ENCODE measurements around the gene MAML1. TPM values are rescaled to one million over a fixed set of nuclear protein-coding genes. Genes with fewer than 3 reads are reported as not detected.
"Not testable (repeated sequence)": the region's sequence is repeated elsewhere in the genome, so short reads cannot be mapped to it uniquely, and the experiment has no call there.

MAML1 gene
- total RNA-seq, 1 experiment from 2014 or later = 25.1 TPM

GRCh38 chr5:179789278-179789677 lies 56.7 kb downstream of the MAML1 start:
- not testable (repeated sequence) for H3K27ac ChIP-seq; DNase-seq; H3K4me1 ChIP-seq; H3K4me3 ChIP-seq; H3K27me3 ChIP-seq; H3K36me3 ChIP-seq; H3K9me3 ChIP-seq (replicated peaks)

DNA sequence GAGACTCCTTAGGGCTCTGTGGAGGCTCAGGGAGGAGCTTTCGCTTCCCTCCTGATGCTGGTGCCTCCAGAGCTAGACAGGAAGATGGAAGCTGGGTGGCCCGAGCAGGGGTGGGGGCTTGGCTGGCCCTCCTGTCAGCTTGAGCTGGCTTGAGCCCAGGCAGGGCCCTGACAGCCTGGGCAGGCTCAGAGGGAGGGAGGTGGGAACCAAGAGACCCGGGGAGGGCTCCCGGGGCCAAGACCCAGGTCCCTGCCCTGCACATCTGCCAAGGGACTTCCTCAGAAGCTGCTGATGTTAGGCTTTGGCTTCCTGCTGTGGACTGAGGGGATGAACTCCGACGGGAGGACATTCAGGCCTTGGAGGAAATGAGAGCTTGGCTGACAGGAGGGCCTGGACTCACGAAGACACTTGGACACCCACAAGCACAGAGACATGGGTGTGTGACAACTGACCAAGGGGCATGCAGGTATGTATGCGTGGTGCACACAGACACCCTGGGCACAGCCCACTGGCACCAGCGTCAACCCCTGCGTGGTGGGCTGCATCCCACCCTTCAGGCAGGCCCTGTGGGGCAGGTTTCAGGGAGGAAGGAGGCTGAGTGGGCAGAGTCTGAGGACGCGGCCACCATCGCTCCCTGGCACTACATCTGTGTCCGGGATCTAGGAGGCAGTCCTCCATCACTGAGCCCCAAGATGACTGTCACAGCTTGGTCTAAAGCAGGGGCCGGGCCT lies 59.4 kb downstream of the MAML1 start:
- Histone ChIP-seq H3K36me3 (peaks cover 5% of the 10 kb centered on the region; the same call in 1 of the 2 replicates), H3K27me3 (no peaks in the 10 kb centered on the region), H3K27ac (no peak overlapping the region), H3K4me1 (no peaks in the 10 kb centered on the region), H3K9me3 (replicated peaks) (no peaks in the 10 kb centered on the region), H3K4me3 (no peak overlapping the region)
- DNase-seq = no peak

DNA sequence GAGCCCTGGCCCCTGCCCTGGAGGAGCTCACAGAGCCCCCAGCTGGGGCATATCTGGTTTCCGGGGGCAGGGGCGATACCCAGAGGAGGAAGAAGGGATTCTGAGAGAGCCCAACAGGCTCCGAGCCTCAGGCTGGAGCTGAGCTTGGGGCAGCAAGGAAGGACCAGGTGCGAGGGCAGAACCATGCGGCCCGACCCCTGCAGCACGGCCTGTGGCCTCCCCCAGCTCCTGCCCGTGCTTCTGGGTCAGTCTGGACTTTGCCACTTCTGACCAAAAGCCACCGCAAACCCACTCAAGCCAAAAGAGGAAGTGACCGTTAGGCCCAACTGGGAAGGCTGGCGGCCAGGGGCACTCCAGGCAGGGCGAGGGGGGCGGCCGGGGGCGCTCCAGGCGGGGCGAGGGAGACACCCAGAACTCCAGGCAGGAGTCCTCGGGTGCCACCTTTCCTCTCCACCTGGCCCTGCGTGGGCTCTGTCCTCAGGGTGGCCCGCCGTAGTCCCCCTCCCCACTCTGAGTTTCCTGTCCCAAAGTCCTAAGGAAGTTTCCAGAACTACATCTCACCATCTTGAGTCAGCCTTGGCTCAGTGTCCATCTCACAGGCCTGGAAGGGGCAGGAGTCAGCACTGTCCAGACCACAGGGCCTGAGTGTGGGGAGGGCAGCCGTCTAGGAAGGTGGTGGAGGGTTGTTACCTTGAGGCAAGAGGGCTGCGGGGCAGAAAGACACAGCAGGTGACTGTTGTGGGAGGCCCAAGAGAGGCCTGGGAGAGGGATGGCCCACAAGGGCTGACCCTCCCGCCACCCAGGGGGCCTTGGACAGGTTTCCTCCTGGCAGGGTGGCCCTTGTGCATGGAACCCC lies 60.2 kb downstream of the MAML1 start:
- H3K4me1 ChIP-seq = no peaks in the 10 kb centered on the region
- H3K27ac ChIP-seq = no peak overlapping the region
- H3K4me3 ChIP-seq = no peak overlapping the region
- DNase-seq = no peak
- no peaks in the 10 kb centered on the region for H3K9me3 ChIP-seq (replicated peaks)
- H3K36me3 ChIP-seq = peaks cover 10% of the 10 kb centered on the region
- no peaks in the 10 kb centered on the region for H3K27me3 ChIP-seq

GRCh38 chr5:179793468-179794139 lies 61.0 kb downstream of the MAML1 start, which contains the start of gene LTC4S:
Gene LTC4S, plus strand, starts transcription at chr5:179793986. Its CDS starts 95 bp downstream, at chr5:179794081.
- Histone ChIP-seq H3K27me3 (no peaks in the 10 kb centered on the region), H3K36me3 (peaks cover 18% of the 10 kb centered on the region), H3K4me3 (no peak within 1 kb of the TSS), H3K9me3 (replicated peaks) (no peaks in the 10 kb centered on the region), H3K4me1 (no peaks in the 10 kb centered on the region), H3K27ac (no peak within 1 kb of the TSS)
- DNase-seq = no peak

DNA sequence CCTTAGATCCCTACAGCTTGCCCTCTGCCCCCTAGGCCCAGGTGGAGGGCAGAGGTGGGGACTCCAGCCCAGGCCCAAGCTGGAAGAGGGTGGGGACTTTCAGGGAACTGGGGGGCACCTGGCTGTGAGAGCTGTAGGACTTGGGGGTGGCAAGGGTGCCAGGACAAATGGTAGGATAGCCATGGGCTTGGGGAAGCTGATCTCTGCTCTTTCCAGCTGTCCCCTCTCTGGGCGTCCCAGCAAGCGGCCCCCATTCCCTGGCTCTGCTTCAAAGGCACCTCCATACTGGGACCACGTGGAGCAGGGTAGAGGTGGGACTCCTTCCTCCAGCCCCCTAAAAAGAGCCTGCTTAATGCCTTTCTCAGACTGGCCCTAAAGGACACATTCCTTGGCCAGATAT lies 61.5 kb downstream of the MAML1 start:
- H3K4me3 ChIP-seq = no peak overlapping the region
- no peaks in the 10 kb centered on the region for H3K27me3 ChIP-seq
- no peaks in the 10 kb centered on the region for H3K4me1 ChIP-seq
- no peak for DNase-seq
- H3K27ac ChIP-seq = no peak overlapping the region
- peaks cover 24% of the 10 kb centered on the region for H3K36me3 ChIP-seq
- H3K9me3 ChIP-seq (replicated peaks) = no peaks in the 10 kb centered on the region

- Histone ChIP-seq H3K9me3 (replicated peaks) (no peaks in the 10 kb centered on the region), H3K4me1 (no peaks in the 10 kb centered on the region)
These were observed 62.0 kb downstream of the MAML1 start for GRCh38 chr5:179794575-179794974.

GRCh38 chr5:179795049-179795862 lies 62.6 kb downstream of the MAML1 start:
- Histone ChIP-seq H3K27me3 (no peaks in the 10 kb centered on the region), H3K36me3 (peaks cover 32% of the 10 kb centered on the region), H3K4me3 (peak overlapping the region; percentile 55), H3K27ac (no peak overlapping the region), H3K9me3 (replicated peaks) (no peaks in the 10 kb centered on the region), H3K4me1 (no peaks in the 10 kb centered on the region)
- no peak for DNase-seq

More at GRCh38 chr5:179794575-179794974, 62.0 kb downstream of the MAML1 start:
- no peak for DNase-seq
- H3K27ac ChIP-seq = no peak overlapping the region
- peaks cover 28% of the 10 kb centered on the region for H3K36me3 ChIP-seq
- H3K27me3 ChIP-seq = no peaks in the 10 kb centered on the region
- H3K4me3 ChIP-seq = no peak overlapping the region

DNA sequence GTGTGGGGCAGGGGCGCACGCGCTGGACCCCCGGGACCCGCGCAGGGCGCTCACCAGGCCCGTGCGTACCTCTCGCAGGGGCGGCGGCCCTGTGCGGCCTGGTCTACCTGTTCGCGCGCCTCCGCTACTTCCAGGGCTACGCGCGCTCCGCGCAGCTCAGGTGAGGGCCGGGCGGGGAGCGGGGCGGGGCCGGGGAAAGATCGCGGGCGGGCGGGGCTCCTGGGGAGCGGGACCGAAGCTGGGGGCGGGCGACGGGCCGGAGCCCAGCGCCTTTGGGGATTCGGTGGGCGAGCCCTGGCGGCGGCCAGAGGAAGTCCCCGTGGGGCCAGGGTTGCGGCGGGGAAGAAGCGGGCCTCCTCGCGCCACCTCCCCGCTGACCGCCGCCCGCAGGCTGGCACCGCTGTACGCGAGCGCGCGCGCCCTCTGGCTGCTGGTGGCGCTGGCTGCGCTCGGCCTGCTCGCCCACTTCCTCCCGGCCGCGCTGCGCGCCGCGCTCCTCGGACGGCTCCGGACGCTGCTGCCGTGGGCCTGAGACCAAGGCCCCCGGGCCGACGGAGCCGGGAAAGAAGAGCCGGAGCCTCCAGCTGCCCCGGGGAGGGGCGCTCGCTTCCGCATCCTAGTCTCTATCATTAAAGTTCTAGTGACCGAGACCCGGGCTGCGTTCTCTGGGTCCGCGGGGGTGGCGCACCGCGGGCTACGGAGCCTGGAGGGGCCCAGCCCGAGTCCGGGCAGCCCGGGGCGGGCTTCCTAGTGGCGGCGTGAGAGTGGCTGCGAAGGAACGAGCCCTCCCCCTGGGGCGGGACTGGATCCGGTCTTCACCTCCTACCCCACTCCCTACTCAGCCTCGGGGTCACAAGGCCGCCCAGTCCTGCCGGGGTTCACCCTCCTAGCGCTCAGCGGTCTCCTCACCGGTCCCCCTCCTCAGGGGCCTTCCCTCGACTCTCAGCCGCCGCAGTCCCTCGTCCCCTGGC lies 63.5 kb downstream of the MAML1 start:
- Histone ChIP-seq H3K27me3 (no peaks in the 10 kb centered on the region), H3K4me3 (peak overlapping the region; percentile 55), H3K4me1 (no peaks in the 10 kb centered on the region), H3K36me3 (peaks cover 32% of the 10 kb centered on the region), H3K27ac (peak overlapping the region; percentile 28; the same call in 1 of the 2 replicates), H3K9me3 (replicated peaks) (no peaks in the 10 kb centered on the region)
- DNase-seq = peak in 1 of 2 experiments; percentile 58

- H3K36me3 ChIP-seq = peaks cover 36% of the 10 kb centered on the region
These were observed 64.4 kb downstream of the MAML1 start for GRCh38 chr5:179796877-179797608.

GRCh38 chr5:179797741-179798140 lies 65.1 kb downstream of the MAML1 start:
- no peak for DNase-seq
- Histone ChIP-seq H3K27ac (no peak overlapping the region), H3K9me3 (replicated peaks) (no peaks in the 10 kb centered on the region), H3K36me3 (peaks cover 41% of the 10 kb centered on the region), H3K4me3 (no peak overlapping the region), H3K27me3 (no peaks in the 10 kb centered on the region), H3K4me1 (no peaks in the 10 kb centered on the region)

More at GRCh38 chr5:179796877-179797608, 64.4 kb downstream of the MAML1 start:
- H3K4me3 ChIP-seq = no peak overlapping the region
- H3K4me1 ChIP-seq = no peaks in the 10 kb centered on the region
- no peaks in the 10 kb centered on the region for H3K9me3 ChIP-seq (replicated peaks)
- H3K27ac ChIP-seq = no peak overlapping the region
- DNase-seq = no peak
- H3K27me3 ChIP-seq = no peaks in the 10 kb centered on the region

DNA sequence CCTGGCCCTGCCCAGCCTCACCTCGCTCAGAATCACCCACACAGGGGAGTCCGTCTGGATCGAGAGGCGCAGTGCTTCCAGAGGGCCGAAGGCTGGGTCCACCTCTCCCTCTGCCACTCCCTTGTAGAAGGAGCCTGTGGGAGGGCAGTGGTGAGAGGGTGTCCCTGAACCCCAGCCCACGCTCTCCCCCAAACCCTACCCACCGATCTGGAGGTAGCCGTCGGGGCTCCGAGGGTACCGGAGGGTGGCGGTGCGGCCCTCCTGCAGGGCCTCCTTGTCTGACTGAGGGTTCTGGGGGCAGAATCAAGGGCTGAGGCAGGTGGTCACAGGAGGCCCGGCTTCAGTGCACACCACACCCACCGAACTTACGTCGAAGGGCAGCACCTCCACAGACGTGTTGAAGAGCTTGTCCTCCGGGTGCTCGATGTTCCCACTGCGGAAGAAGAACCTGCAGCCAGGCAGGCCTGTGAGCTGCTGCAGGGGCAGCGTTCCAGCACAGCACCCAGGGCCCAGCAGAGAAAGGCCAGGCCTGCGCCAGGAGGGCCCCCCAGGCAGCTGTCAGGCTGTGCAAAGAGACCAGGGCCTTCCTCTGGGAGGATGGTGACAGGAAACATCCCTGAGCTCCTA lies 65.6 kb downstream of the MAML1 start:
- Histone ChIP-seq H3K27me3 (no peaks in the 10 kb centered on the region), H3K36me3 (peaks cover 41% of the 10 kb centered on the region), H3K9me3 (replicated peaks) (no peaks in the 10 kb centered on the region), H3K4me3 (no peak overlapping the region), H3K27ac (no peak overlapping the region), H3K4me1 (no peaks in the 10 kb centered on the region)
- DNase-seq = no peak

DNA sequence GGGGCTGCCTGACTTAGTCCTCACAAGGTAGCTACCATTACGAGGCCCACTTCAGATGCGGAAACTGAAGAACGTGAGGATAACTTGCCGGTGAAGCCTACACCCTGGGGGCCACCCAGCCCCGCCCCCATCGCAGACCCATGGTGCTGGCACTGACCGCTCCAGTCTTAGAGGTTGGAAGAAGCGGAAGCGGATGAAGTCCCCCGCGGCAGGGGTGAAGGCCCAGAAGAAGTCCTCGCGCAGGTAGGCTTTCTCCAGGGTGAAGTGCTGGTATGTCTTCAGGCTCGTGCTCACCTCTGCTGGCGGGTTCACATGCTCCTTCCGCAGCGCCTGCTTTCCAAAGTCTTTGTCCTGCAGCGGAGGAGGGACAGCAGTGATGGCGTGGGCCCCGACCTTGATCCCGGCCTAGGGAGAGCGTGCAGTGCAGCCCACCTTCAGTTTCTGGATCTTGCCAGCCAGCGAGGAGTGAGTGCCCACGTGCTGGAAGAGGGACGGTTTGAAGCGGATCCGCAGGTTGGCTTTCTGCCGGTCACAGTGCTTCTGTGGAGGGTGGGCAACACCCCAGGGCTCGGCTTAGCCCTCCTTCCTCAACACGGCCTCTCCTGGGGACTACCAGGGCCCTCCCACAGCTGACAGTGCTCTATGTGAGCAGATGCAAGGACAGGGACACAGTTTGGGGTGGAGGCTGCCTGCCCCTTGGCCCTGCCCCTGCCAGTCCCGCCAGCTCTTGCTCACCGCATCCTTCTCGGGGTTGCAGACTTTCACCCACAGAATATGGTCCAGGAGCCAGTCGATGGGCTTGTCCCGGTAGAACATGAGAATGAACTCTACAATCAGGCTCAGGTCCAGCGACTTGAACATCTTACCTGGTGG lies 66.4 kb downstream of the MAML1 start:
- H3K27ac ChIP-seq = no peak overlapping the region
- H3K4me3 ChIP-seq = no peak overlapping the region
- no peaks in the 10 kb centered on the region for H3K27me3 ChIP-seq
- no peak for DNase-seq
- peaks cover 4% of the 10 kb centered on the region; the same call in 1 of the 2 replicates for H3K4me1 ChIP-seq
- peaks cover 41% of the 10 kb centered on the region for H3K36me3 ChIP-seq
- H3K9me3 ChIP-seq (replicated peaks) = no peaks in the 10 kb centered on the region

Data from SJCRH30 (cell line).